ENCODE measurements around the gene LRCH4.
"Not testable (repeated sequence)": the region's sequence is repeated elsewhere in the genome, so short reads cannot be mapped to it uniquely, and the experiment has no call there.

Gene LRCH4

DNA sequence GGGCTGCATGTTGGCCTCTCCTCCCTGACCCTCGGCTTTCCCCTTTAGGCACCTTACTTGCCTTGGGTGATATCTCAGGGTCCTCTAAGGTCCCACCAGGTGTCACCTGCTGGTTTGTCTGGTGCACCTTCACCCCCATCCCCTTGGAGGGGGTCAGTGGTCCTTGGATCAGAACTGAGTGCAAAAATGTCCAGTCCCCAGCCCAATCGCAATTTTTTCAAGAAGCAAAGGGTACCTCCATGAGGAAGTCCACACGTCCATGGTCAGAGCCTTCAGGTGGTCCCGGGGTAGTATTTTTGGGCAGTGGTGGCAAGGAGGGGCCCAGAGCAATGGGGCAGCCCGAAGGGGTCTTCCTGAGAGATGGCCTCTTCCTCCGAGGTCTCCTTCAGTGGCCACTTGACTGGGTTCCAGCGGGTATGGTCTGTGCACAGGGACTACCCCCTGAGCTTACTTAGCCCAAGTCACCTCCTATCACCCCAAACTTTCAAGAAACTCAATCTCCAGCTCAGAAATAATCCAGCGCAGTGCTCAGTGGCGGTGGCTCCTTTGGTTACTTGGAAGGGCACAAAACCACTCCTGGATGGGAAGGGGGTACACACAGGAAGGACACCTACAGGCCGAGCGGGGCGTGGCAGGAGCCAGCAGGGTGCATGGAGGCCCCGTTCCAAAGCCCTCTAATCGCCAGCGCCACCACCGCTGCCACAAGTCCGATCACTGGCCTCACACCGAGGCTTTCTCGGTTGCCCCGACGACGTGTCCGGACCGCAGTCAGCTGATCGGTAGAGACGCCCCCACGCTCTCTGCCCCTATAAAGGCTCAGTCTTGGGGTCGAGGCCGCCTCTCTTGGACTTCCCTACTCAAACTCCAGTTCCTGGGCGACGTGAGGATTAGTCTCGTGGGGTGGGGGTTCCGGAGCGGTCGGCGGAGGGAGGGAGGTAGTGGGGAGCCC, 16.8 kb downstream of the LRCH4 start:
- in situ Hi-C loops (cut with MboI; ENCODE audit: low sequenced_read_pairs), result no loop called here

DNA sequence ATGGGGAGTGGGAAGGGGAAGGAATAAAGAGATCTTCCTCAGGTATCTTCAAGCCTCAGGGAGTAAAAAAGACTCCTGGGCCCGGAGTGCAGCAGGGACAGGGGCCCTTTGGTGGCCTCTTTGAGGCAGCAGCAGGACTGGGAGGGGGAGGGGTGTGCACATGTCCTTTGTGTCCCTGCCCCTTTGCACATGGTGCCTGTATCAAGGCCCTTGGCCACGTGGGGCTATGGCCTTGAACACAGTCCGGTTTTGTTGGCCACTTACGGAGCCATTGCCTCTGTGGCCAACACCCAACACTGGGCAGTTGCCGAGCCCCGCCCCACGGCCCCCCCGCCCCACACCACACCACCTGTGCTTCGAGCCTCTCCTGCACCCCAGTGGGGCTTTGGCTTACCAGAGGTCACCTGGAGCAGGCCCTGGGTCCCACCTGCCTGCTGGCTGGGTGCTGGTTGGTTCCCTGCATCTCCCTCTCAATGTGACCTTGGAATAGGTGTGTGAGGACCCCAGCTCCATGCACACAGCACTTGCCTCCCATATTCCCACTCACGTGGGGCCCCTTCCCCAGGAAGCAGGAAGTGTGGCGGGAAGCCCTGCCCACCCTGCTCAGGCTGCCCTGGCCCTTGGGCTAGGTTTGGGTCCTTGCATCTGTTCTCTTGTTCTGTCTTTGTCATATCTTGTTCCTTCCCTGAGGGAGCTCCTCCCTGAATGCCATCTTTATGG, 17.6 kb downstream of the LRCH4 start:
- in situ Hi-C loops (cut with MboI; ENCODE audit: low sequenced_read_pairs), result no loop called here

GRCh38 chr7:100567751-100568175, 18.2 kb downstream of the LRCH4 start:
- in situ Hi-C loops (cut with MboI; ENCODE audit: low sequenced_read_pairs), result no loop called here

GRCh38 chr7:100567031-100567730, 18.7 kb downstream of the LRCH4 start:
- in situ Hi-C loops (cut with MboI; ENCODE audit: low sequenced_read_pairs), result no loop called here

DNA sequence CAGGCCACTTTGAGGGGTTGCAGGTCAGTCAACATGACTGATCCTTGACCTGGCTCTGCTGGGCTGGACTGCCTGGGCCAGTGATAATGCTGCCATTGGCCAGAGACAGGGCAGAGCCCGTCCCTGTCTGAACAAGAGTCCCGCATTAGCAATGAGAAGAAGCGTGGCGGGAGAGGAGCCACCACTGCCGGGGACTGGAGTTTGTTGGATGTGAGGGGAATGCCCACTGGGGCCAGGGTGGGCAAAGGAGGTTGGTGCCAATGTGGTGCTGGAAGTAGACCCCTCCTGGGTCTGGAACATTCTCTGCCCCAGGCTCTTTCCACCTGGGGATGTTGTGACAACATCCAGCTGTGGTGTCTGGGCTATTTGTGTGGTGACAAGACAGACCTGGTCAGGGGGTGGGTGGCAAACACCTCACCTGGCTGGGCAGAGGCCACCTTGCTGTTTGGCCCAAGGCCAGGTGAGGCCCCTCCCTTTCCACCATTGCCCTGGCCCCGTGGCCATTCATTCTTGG, 19.9 kb downstream of the LRCH4 start:
- in situ Hi-C loops (cut with MboI; ENCODE audit: low sequenced_read_pairs), result no loop called here

DNA sequence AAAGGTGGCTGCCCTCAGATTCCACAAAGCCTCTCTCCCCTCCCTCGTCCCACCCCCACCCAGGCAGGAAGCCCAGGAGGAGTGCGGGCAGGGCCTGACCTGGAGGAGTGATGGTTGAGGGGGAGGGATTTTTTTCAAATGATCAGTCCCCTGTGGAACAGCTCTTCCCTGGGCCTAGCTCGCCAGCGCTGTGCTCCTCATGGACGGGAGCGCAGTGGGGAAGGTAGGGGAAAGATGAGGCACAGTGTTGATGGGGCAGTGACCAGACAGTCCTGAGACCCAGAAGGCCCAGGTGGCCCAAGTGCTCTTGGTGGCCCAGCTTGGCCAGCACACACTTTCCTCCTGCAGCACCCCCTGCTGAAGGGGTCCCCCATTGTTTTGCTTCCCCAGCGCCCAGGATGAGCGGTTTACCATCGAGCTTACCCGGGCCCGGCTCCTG, 20.8 kb downstream of the LRCH4 start:
- in situ Hi-C loops (cut with MboI; ENCODE audit: low sequenced_read_pairs), result no loop called here

DNA sequence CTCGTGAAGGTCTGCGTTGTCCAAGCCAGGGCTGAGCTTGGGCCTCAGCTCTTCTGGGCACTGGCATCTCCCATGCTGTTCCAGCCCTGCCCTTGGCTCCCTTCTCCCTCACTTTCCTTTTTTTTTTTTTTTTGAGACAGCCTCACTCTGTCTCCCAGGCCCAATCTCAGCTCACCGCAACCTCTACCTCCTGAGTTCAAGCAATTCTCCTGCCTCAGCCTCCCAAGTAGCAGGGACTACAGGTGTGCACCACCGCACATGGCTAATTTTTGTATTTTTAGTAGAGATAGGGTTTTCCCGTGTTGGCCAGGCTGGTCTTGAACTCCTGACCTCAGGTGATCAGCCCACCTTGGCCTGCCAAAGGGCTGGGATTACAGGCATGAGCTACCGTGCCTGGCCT, 21.5 kb downstream of the LRCH4 start:
- in situ Hi-C loops (cut with MboI; ENCODE audit: low sequenced_read_pairs), result not testable (repeated sequence)

- in situ Hi-C loops (cut with MboI; ENCODE audit: low sequenced_read_pairs), result no loop called here
Observed at GRCh38 chr7:100563809-100564400, 22.0 kb downstream of the LRCH4 start.

GRCh38 chr7:100563100-100563564, 22.8 kb downstream of the LRCH4 start:
- in situ Hi-C loops (cut with MboI; ENCODE audit: low sequenced_read_pairs), result no loop called here

DNA sequence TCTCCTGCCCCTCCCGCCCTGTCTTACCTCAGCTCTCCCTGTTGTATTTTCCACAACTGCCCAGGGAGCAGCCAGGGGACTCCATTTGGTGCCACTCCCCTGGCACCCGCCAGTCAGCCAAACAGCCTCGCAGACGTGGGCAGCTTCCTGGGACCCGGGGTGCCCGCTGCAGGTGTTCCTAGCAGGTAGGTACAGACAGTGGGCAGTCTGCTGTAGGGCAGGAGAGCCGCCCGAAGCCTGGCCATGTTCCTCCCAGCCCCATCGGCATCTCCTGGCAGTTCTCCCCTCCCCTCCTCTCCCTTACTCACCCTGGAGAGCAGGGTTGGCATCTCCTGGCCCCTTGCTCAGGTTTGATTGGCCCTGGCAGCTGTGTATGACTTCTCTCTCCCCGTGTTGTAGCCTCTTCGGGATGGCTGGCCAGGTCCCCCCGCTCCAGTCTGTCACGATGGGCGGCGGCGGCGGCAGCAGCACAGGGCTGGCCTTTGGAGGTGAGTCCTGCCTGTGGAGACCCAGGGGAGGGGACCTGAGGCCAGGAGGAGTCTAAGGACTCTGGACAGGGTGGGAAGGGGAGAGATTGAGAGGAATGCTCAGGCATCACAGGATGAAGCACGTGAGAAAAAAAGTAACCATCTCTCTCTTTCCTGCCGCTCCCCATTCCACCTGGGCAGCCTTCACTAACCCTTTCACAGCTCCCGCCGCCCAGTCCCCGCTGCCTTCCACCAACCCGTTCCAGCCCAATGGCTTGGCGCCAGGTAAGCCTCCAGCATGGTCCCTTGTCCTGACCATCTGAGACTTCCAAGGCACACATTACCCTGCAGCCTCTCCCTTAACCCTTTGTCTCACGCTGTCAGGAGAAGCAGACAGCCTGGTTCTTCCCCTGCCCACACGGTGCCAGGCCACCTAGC, 23.5 kb downstream of the LRCH4 start:
- in situ Hi-C loops (cut with MboI; ENCODE audit: low sequenced_read_pairs), result no loop called here

GRCh38 chr7:100561491-100562194, 24.3 kb downstream of the LRCH4 start:
- in situ Hi-C loops (cut with MboI; ENCODE audit: low sequenced_read_pairs), result no loop called here

DNA sequence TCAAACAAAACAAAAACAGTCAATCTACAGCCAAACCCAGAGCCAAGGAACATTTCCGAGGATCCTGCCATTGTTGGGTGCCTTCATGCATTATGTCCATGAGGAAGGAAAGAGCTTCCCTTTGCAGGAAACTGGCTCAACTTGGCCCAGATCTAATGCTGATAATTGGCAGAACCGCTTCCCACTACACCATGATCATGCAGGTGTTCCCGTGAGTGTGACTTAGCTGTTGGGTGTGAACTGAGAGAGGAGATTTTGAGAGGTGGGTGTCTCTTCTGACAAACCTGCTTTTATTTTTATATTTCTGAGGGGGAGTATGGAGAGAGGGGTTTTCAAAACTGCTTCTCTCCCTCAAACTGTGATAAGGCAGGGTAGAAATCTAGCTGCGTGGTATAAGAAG, 26.8 kb downstream of the LRCH4 start:
- in situ Hi-C loops (cut with MboI; ENCODE audit: low sequenced_read_pairs), result no loop called here

DNA sequence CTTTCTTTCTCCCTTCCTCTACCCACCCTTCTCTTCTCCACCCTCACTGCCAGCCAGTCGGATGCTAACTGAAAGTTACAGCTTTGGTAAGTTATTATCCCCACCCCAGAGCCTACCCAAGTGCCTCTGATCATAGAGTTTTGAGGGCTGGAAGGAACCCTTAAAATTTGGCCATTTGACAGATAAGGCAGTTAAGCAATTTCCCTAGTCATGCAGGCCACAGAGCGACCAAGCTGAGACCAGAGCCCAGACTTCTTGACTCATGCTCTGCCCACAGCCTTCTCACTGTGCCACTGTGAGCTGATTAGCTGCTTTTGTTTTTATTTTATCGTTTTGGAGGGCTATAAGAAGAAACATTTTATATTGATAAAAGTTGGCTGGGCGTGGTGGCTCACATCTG, 29.4 kb downstream of the LRCH4 start:
- in situ Hi-C loops (cut with MboI; ENCODE audit: low sequenced_read_pairs), result no loop called here

GRCh38 chr7:100555701-100556100, 30.2 kb downstream of the LRCH4 start:
- in situ Hi-C loops (cut with MboI; ENCODE audit: low sequenced_read_pairs), result no loop called here

DNA sequence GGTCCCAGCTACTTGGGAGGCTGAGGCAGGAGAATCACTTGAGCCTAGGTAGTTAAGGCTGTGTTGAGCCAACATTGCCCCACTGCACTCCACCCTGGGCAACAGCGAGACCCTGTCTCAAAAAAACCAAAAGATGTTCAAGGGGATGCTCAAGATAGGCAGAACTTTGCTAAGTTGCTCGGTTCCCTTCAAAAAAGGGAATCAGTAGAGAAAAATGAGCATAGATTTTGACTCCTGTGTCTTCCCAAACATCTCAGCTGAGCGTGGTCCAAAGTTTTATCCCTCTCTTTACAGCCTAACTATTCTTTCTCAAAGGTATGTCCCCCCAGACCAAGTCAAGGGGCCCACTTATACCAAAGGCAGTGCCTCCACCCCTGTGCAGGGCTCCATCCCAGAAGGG, 32.9 kb downstream of the LRCH4 start:
- in situ Hi-C loops (cut with MboI; ENCODE audit: low sequenced_read_pairs), result no loop called here

- in situ Hi-C loops (cut with MboI; ENCODE audit: low sequenced_read_pairs), result no loop called here
Observed at GRCh38 chr7:100552532-100552931, 33.4 kb downstream of the LRCH4 start.

GRCh38 chr7:100548446-100548845, 37.5 kb downstream of the LRCH4 start:
- in situ Hi-C loops (cut with MboI; ENCODE audit: low sequenced_read_pairs), result not testable (repeated sequence)

DNA sequence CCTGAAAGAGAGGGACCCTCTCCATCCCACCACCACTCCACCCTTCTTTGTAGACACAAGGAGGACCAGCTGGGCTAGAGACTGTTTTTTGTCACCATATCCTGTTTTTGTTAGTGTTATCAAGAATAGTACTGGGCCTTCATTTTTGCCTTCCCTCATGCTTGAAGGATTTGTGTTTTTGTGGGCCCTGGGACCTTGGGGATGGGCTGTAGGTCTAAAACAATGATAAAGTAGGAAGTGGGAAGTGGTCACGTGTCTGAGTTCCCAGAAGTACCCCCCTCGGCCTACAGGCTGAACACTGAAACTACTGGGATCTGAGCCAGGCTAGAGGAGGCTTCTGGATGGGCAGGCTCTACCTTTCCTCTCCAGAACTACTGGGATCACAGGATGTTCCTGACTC, 38.1 kb downstream of the LRCH4 start:
- in situ Hi-C loops (cut with MboI; ENCODE audit: low sequenced_read_pairs), result no loop called here

All from hTERT RPE-1 (cell line).